Left cardiac atrium (tissue), 4 donors: ENCODE results near the gene HAAO. TPM values are rescaled to one million over a fixed set of nuclear protein-coding genes. Genes with fewer than 3 reads are reported as not detected.
A peak's percentile ranks its signal among the peaks of the same experiment; 100 is the strongest.

ENCODE experiments used
- ATAC-seq, 2 donors: fragments of 200-7000 bp; cut with Tn5 transposase; one replicate each; pipeline ENCODE4 v1.9.1; 2020; ENCODE audit warnings: mild to moderate bottlenecking in 2 of 2, moderate library complexity in 2 of 2
- DNase-seq: peaks from one replicate; pipeline ENCODE4 v3.0.0-alpha.2; 2020
- intact Hi-C, 2 donors: fragments of 100-400 bp; cut with DNase I; formaldehyde crosslinking; loops; one replicate each; pipeline versions ENCODE4 v1.14.1 to v1.15.1; 2022 to 2023
- total RNA-seq, 2 donors: library from RNA; stranded (reverse); fragmentation: NEBNext Ultra II Directional; extraction: Animal tissue kit (Norgen Biotek cat#: 25700); gene quantifications; one replicate each; pipeline ENCODE4 v1.2.1, GENCODE V29; 2021
- donor health status: DM: no; HTN: yes; CAD: no.
- donor health status: DM: no; HTN: yes; CAD: no; lungs with severe emphysema.
- donor health status: DM: yes; HTN: yes; CAD: no.
- donor health status: Dilated cardiomyopathy.

Gene HAAO
- total RNA-seq, 2 donors from 2014 or later = 2.5 to 3.4 TPM

- intact Hi-C loops = no loop called here
- DNase-seq = no peak
These were observed 14.2 kb downstream of the HAAO start for GRCh38 chr2:42777883-42778805.

GRCh38 chr2:42775810-42776209 lies 16.6 kb downstream of the HAAO start:
- intact Hi-C loops = no loop called here
- DNase-seq (no peak), ATAC-seq (no peak)

More at GRCh38 chr2:42777883-42778805, 14.2 kb downstream of the HAAO start:
- no peak for ATAC-seq

- DNase-seq (no peak), ATAC-seq (no peak)
- intact Hi-C loops = no loop called here
These were observed 17.2 kb downstream of the HAAO start for GRCh38 chr2:42775186-42775585.

GRCh38 chr2:42771546-42772153 lies 20.7 kb downstream of the HAAO start:
- DNase-seq = no peak
- intact Hi-C loops = no loop called here

GRCh38 chr2:42770288-42771131 lies 21.9 kb downstream of the HAAO start:
- peak; percentile 34 to 67 for ATAC-seq
- no peak for DNase-seq
- intact Hi-C loops = no loop called here

More at GRCh38 chr2:42771546-42772153, 20.7 kb downstream of the HAAO start:
- no peak for ATAC-seq

- no peak for ATAC-seq
- intact Hi-C loops = no loop called here
- no peak for DNase-seq
These were observed 22.6 kb downstream of the HAAO start for GRCh38 chr2:42769583-42770287.

- ATAC-seq = no peak
- intact Hi-C loops = no loop called here
- no peak for DNase-seq
These were observed 23.6 kb downstream of the HAAO start for GRCh38 chr2:42768706-42769256.

GRCh38 chr2:42767899-42768705 lies 24.3 kb downstream of the HAAO start:
- DNase-seq (no peak), ATAC-seq (no peak)
- intact Hi-C loops = no loop called here

- no peak for DNase-seq
- intact Hi-C loops = no loop called here
- ATAC-seq = no peak
These were observed 25.1 kb downstream of the HAAO start for GRCh38 chr2:42767080-42767898.

- intact Hi-C loops = no loop called here
- ATAC-seq = no peak
- no peak for DNase-seq
These were observed 26.7 kb downstream of the HAAO start for GRCh38 chr2:42765686-42766085.

GRCh38 chr2:42764901-42765300 lies 27.5 kb downstream of the HAAO start:
- intact Hi-C loops = no loop called here
- no peak for ATAC-seq

GRCh38 chr2:42764096-42764495 lies 28.3 kb downstream of the HAAO start, which contains the start of gene OXER1:
Gene OXER1, minus strand, starts transcription at chr2:42764135. Its CDS starts 73 bp downstream, at chr2:42764062.
- no peak for DNase-seq
- intact Hi-C loops = no loop called here
- no peak for ATAC-seq

More at GRCh38 chr2:42764901-42765300, 27.5 kb downstream of the HAAO start:
- no peak for DNase-seq

GRCh38 chr2:42762823-42763804 lies 29.3 kb downstream of the HAAO start:
- intact Hi-C loops = no loop called here
- ATAC-seq (no peak), DNase-seq (no peak)

GRCh38 chr2:42762155-42762554 lies 30.2 kb downstream of the HAAO start:
- intact Hi-C loops = no loop called here
- DNase-seq (no peak), ATAC-seq (no peak)

- intact Hi-C loops = no loop called here
- DNase-seq (no peak), ATAC-seq (no peak)
These were observed 30.8 kb downstream of the HAAO start for GRCh38 chr2:42761554-42761953.

GRCh38 chr2:42758751-42759150 lies 33.6 kb downstream of the HAAO start:
- DNase-seq (no peak), ATAC-seq (no peak)
- intact Hi-C loops = no loop called here
